HG03354 (cell line): ENCODE results near the gene PELI3.
A peak's percentile ranks its signal among the peaks of the same experiment; 100 is the strongest.

ENCODE experiments used
- ATAC-seq: cut with Tn5 transposase; IDR thresholded peaks from one replicate; pipeline ENCODE4 v1.9.1; 2021; ENCODE audit warnings: mild to moderate bottlenecking; ENCODE audit not compliant: unreplicated experiment, poor library complexity, severe bottlenecking

The PELI3 gene

DNA sequence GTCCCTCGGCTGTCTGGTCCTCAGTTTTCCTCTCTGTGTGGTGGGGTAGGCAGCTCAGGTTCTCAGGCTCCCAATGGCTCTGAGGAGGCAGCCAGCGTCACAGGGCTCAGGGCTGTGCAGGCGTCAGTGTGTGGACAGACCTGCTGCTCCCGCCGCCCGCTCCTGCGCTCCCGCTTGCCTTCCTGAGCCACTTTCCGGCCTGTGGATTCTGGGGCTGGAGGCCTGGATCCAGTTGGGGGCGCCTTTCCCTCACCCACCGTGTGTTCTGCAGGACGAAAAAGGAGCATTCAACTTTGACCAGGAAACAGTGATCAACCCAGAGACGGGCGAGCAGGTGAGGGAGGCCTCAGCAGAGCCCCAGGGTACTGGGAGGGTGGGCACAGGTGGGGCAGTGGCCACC, 28.2 kb downstream of the PELI3 start:
- ATAC-seq, result no peak

DNA sequence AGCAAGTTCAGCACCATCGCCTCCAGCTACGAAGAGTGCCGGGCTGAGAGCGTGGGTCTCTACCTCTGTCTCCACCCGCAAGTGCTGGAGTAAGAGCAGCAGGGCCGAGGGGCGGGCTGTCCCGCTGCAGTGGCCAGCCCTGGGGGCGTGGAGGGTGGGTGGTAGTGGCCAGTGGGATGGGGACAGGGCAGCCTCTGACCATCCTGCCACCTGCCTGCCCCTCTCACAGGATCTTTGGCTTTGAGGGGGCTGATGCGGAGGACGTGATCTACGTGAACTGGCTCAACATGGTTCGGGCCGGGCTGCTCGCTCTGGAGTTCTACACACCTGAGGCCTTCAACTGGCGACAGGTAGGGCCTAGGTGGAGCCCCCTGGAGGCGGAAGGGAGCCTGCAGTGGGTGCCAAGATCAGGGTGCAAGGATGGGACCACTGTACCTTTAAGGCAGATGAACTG, 28.7 kb downstream of the PELI3 start:
- ATAC-seq, result no peak

DNA sequence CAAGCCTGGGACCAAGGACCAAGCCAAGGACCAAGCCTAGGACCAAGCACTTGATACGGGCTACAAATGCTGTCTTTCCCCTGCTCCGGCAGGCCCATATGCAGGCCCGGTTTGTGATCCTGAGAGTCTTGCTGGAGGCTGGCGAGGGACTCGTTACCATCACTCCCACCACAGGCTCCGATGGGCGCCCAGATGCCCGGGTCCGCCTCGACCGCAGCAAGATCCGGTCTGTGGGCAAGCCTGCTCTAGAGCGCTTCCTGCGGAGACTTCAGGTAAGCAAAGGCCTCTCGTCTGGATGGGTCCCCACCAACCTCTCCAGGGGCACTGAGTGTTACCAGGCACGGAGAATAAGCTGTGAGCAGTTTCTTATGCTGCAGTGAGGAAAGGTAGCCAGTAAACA, 30.5 kb downstream of the PELI3 start:
- no peak for ATAC-seq

DNA sequence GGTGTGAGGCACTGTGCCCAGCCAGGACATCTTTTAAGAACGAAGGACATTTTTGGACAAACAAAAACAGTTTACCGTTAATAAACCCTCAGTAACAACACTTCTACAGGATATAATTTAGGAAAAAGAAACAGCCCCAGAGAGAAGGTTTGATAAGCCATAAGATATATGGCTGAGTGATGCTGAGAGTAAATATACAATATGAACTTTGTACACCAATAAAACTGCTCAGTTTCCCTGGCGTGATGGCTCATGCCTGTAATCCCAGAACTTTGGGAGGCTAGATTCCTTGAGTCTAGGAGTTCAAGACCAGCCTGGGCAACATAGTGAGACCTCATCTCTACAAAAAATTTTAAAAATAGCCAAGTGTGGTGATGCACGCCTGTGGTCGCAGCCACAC, 31.8 kb downstream of the PELI3 start:
- ATAC-seq, result no peak

DNA sequence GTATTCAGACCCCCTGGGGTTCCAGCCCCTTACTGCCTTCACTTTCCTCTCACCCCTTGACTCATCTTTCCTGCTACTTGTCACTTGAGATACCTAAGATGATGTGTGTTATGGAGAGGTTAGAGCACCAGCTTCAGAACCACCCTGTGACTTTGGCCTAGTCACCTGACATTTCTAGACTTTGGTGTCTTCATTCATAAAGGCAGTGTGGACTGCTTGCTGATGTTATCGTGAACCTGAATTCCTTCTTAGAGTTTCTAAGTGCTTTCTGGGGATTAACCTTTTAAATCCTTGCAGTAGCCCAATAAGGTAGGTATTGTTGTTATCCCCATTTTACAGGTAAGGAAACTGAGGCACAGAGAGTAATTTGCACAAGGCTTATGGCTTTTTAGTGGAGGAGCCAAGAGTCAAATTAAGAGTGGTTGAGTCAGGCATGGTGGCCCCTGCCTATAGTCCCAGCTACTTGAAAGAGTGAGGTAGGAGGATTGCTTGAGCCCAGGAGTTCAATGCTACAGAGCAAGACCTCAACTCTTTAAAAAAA, 38.6 kb downstream of the PELI3 start:
- ATAC-seq, result no peak

DNA sequence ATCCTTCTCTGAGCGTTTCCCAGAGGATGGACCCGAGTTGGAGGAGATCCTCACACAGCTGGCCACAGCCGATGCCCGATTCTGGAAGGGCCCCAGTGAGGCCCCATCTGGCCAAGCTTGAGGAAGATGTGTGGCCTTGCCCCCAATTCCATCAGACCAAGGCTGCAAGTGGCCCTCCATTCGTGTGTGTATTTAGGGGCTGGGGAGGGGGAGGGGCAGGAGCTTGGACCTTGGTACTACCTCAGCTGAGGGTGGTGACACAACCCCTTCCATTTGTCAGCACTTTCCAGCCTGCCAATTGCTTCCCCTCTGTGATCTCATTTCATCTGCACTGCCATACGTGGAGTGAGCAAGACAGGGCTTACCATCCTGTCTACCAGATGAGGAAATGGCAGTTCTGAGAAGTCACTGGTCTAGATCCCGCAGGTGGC, 42.4 kb downstream of the PELI3 start:
- no peak for ATAC-seq

DNA sequence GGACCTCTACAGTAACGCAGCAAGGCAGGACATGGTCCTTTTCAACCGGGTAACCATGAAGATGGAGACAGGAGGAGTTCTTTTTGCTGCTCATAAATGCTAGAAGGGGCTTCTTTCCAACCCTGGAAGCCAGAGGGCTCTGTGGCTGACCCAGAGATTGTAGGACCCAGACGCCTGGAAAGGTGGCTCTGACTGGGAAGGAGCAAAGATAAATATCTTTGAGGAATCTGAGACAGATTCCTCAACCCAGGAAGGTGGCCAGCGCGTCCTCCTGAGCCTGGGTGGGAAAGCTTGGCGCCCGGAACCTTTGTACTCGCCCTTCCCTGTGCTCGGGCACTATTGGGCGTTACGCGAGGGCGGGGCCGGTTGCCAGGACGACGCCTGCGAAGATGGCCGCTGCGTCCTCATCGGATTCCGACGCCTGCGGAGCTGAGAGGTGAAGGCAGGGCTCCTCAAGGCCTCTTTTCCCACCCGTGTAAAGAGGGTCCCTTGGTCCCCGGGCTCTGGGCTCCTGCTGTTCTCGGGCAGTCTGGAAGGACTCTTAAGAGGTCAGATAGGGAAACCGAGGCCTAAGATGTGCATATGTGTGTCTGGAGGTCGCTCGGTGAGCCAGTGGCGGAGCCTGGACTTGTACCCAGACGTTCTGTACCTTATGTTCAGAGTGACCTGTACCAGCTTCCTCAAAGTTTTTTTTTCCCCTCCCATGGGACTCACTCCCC, 43.7 kb downstream of the PELI3 start, which contains the start of gene BBS1:
Gene BBS1 (plus strand): TSS at position 365 of the 719 bp plus-strand sequence. CDS start 25 bp downstream, at position 390.
- peak; percentile 79 for ATAC-seq

DNA sequence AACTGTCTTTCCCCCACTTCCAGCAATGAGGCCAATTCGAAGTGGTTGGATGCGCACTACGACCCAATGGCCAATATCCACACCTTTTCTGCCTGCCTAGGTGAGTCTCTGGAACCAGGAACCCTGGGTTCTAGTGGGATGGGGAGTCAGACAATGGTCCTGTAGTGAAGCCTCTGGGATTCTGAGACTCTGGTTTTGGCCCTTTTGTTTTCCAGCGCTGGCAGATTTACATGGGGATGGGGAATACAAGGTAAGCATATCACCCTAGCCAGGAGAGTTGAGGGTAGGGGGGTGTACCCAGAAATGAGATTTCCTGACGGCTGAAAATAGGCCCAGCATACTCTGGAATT, 44.3 kb downstream of the PELI3 start:
- no peak for ATAC-seq

DNA sequence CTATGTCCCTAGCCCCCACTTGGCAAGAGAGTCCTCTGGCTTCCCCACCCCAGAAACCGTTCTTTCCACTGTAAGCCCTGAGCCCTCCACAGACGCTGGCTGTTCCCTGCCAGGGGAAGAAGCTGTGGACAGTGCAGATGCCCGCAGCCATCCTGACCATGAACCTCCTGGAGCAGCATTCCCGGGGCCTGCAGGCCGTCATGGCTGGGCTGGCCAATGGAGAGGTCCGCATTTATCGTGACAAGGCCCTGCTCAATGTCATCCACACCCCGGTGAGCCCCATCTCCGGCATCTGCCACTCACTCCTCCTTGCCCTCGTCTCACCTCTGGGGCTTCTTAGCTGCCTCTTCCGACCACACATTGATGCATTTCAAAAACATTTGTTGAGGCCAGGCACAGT, 56.9 kb downstream of the PELI3 start:
- no peak for ATAC-seq

DNA sequence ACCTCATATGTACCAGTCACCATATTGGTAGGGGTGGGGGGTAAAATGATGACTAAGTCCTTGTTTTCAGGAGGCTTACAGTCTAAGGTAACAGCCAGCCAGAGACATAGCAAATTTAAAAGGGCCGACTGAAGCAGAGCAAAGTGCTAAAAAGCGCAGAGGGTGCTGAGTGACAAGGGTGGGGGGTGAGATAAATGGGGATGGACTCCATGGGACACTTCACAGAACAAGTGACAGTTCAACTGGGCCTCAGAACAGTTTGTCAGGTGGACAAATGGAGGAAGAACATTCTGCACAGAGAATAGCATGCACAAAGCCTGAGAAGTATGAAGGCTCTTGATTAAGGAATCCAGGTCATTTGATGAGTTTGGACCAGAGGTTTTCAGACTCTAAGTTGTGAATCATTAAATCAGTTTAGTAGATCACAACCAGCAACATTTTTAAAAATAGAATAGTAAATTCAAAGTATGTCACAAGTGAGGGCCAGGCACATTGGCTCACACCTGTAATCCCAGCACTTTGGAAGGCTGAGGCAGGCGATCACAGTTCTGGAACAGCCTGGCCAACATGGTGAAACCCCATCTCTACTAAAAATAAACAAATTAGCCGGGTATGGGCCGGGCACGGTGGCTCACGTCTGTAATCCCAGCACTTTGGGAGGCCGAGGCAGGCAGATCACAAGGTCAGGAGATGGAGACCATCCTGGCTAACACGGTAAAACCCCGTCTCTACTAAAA, 57.8 kb downstream of the PELI3 start:
- no peak for ATAC-seq
